Breast epithelium (tissue), 3 donors: ENCODE results near the gene COPS3.

Source experiments
- POLR2A ChIP-seq: fragments of 450-650 bp; IDR thresholded peaks from one replicate; pipeline ENCODE4 v1.6.1; 2016; ENCODE audit warnings: antibody characterized with exemption, mild to moderate bottlenecking, moderate library complexity
- POLR2AphosphoS5 ChIP-seq, 3 donors: sonication (generic); formaldehyde crosslinking; IDR thresholded peaks; one replicate each; pipeline ENCODE4 v1.6.1; 2017; ENCODE audit warnings: antibody characterized with exemption in 3 of 3
- TF ChIP-seq, protein P1 (sequence below), 3 donors: fragments of 450-650 bp; IDR thresholded peaks; one replicate each; pipeline ENCODE4 v1.5.1; 2016 to 2017; ENCODE audit warnings: antibody characterized with exemption in 3 of 3, mild to moderate bottlenecking in 3 of 3, moderate library complexity in 3 of 3

DNA sequence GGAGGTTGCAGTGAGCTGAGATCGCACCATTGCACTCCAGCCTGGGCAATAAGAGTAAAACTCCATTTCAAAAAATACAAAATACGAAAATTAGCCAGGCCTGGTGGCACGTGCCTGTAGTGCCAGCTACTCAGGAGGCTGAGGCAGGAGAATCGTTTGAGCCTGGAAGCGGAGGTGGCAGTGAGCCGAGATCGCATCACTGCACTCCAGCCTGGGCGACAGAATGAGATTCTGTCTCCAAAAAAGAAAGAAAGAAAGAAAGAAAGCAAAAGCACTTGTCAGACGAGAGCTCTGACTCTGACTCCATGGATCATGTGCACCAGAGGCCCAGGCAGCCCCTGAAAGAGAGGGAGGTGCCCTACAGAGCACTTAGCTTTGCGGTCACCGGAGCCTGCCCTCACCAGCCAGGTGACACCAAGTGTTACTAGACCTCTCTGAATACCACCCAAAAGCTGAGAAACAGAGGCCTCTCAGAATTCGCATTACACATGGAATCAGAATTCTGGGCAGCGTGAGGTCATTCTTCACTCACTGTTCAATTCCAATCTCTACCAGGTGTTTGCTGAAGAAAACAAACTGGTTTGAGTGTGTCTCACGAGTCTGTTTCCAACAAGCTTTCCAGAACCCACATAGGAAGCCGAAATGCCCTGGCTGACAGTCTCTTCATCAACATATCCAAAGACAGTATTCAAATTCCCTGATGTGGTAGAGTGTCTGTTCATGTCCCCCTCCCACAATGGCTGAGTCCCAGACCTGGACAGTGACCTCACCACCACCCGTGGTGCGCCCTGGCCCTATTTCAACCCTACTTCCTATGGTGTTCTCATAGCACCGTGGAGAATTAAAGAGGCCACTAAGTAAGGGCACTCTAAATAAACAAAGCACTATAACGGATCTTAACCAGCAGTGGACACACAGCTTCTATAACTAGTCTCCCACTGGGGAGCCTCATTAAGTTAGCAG lies 45.6 kb downstream of the COPS3 start:
- TF ChIP-seq, protein P1, sequence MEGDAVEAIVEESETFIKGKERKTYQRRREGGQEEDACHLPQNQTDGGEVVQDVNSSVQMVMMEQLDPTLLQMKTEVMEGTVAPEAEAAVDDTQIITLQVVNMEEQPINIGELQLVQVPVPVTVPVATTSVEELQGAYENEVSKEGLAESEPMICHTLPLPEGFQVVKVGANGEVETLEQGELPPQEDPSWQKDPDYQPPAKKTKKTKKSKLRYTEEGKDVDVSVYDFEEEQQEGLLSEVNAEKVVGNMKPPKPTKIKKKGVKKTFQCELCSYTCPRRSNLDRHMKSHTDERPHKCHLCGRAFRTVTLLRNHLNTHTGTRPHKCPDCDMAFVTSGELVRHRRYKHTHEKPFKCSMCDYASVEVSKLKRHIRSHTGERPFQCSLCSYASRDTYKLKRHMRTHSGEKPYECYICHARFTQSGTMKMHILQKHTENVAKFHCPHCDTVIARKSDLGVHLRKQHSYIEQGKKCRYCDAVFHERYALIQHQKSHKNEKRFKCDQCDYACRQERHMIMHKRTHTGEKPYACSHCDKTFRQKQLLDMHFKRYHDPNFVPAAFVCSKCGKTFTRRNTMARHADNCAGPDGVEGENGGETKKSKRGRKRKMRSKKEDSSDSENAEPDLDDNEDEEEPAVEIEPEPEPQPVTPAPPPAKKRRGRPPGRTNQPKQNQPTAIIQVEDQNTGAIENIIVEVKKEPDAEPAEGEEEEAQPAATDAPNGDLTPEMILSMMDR (IDR thresholded peaks at IDR 0.05) = no peak
- TF ChIP-seq POLR2AphosphoS5 (IDR thresholded peaks at IDR 0.05) = no peak
- no peak for TF ChIP-seq POLR2A
